AG08396 (cell line): ENCODE measurements around the gene LPA.
"Not testable (repeated sequence)": the region's sequence is repeated elsewhere in the genome, so short reads cannot be mapped to it uniquely, and the experiment has no call there.

Experiments used
- DNase-seq: peaks from one replicate; pipeline ENCODE4 v3.0.0; 2012; ENCODE audit warnings: low spot score, mixed read lengths

LPA gene

DNA sequence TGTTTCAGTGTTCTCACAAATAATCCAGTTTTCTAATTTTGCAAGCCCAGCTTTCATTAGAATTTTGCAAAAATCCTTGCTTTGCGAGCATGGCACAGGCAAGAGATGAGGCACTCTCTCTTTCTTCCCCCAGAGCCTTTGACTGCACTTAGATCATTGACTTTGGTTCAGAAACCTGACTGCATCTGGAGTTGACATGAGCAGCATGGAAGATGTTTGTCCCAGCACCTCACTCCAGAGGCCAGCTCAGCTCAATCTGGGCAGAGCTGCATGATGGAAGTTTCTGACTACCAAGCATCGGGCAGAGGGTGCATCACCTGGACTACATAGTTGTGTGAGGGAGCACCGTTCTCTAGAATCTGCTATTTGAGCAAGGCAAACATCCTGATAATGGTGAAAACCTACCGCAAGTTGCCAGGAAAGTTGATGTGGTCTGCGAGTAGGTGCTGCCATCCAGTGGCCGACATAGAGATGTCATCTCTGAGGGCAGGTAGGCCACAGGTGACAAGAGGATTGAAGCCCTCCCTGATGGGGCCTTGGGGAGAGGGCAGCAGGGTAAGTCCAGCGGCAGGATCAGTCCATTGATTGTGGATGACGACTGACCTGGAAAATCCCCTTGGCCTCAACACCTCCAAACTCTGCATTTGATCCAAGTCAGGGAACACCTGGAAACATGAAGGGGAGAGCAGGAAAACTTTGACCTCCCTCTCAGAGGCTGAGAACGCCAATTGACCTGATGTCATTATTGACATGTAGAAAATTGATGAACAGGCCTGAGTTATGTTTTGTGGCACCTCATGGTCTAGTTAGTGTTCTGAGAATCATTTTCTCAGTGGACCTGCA lies 3.8 kb upstream of the LPA start:
- DNase-seq = no peak

DNA sequence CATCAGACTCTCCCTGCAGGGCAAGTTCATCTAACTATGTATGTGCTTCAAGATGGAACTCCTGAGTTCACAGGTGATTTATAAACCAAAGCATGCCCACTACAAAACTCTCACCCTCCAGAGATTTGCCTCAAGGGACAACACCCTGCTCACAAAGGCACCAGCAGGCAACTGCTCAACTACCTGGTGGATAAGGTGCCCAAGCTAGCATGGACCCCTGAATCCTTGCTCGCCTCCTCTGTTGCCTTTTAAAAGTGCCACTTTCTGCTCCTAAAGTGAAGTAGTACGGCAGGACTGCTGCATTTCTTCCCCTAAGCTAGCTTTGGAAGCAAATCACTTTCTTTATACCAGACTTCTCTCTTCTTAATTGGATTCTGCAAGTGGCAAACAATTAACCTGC lies 1.2 kb downstream of the LPA start:
- no peak for DNase-seq

DNA sequence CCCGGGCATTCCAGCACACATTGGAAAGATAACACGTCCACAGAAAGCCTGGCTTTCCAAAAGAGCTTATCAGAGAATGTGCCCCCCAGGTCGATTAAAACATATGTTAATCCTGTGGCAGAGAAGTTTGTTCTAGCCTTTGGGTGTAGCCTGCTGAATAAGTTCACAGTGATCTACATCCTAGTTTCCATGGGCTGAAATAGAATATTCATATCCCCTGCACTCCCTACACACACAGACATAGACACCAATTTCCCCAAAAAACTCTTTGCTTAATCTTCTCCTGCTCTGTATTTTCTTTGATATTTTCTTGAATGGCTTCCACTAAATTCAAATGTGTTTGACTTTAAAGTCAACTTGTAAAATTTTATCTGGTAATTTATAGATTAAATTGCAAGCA lies 1.6 kb downstream of the LPA start:
- no peak for DNase-seq

DNA sequence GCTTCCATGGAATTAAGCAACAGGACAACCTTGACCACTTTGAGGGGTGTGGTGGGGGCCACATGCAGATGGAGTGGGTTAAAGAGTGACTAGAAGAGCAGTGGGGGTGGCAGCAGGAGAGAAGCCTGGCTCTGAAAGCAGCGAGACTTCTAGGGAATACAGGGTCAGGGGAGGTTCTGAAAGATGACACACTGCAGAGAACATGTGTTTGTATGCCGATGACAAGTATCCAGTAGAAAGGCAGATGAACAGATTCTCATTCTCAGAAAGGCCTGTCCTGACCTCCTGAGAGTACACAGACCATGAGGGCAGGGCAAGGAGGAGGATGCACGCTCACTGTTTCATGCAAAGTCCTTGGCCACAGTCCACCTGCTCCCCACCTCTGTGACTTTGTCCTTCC lies 2.9 kb downstream of the LPA start:
- DNase-seq = no peak

DNA sequence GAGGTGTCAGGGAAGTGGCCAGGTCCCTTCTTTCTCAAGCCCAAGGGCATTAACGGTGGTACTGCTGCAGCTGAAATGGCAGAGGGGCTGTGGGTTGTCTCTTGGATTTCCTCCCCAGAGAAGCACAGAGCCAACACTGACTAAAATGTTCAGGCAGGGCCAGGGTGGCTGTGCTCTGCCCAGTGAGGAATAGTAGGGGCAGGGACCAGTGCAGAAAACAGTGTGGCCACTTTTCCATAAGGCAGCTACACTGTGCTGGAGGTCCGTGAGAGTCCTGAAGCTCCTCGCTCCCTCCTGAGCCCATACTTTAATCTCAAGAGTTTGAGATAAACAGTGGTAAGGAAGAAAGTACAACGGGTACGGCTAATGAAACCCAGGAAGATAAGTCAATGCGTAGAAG lies 4.5 kb downstream of the LPA start:
- DNase-seq = no peak

DNA sequence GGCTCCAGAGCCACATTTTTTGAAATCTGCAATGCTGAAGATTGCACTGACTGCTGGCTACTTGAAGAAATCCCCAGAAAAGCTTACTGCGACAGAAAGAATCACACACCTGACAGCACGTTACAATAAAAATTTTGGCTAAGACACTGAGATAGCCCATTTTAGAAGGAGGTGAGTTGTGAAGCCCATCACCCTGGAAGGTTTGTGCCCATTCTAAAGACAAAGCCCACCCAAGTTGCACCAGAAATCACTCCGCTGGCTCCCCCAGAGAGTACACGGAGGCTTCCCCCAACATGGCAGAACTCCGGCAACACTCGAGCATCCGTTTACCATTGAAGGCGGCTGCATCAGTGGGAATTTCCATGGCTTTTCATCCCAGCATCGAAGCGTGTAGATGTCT lies 29.4 kb downstream of the LPA start:
- DNase-seq = no peak

DNA sequence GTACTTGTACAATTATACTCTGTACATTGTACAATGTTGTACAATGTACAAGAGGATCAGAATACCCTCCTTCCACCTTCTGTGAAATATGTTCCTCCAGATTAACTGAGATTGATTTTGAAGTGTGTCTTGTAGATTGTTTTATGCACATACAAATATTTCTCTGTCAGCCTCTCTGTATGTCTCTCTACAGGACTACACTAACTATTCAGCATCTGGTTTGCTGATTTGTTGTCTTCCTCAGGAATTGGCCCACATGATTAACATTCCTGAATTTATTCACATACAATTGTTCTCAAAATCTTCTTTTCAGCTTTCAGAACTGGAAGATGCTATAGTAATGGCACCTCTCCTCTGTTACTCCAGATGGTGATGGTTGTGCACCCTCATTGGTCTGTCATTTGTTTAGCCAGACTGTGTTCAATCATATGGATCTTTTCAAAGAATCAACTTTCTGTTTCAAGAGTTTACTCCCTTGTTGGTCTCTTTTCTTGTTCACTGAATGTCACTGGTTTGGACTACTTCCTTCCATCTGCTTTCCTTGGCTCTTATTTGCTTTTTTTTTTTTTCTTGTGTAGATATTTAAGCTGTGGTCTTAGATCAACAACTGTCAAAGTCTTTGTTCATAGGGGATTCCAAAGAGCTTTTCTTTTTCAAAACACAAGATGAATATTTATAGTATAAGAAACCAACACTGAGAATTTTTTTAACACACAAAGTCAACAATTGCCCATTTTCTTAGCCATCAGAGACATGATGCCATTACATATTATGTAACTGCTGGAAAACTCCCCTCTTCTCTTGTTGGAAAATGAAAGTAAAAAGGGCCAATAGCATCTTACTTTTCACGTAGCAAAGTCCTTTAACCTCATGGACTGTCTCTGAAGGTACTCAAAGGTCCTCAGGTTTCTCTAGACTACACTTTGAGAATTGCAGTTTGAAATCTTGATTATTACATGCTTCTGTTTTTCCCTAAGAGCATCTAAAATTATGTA lies 67.9 kb downstream of the LPA start:
- DNase-seq = no peak

DNA sequence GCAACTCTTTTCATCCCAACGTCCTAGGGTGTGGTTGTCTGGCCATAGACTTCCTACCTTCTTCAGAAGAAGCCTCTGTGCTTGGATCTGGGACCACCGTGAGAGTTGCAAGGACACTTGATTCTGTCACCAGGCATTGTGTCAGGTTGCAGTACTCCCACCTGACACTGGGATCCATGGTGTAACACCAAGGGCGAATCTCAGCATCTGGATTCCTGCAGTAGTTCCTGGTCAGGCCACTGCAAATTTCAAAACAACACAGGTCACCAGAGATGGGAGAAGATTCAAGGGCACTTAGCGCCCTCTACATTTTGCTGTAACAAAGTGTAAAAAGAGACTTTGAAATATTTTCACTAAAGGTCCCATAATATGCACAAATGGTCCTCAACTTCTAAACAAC lies 68.8 kb downstream of the LPA start:
- DNase-seq = not testable (repeated sequence)

DNA sequence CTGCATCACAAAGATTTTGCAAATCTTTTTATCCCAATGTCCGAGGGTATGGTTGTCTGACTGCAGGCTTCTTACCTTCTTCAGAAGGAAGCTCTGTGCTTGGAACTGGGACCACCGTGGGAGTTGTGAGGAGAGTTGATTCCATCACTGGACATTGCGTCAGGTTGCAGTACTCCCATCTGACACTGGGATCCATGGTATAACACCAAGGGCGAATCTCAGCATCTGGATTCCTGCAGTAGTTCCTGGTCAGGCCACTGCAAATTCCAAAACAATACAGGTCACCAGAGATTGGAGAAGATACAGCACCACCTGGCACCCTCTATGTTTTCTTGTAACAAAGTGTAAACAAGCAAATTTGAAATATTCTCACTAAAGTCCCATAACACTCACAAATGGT lies 77.7 kb downstream of the LPA start:
- no peak for DNase-seq

DNA sequence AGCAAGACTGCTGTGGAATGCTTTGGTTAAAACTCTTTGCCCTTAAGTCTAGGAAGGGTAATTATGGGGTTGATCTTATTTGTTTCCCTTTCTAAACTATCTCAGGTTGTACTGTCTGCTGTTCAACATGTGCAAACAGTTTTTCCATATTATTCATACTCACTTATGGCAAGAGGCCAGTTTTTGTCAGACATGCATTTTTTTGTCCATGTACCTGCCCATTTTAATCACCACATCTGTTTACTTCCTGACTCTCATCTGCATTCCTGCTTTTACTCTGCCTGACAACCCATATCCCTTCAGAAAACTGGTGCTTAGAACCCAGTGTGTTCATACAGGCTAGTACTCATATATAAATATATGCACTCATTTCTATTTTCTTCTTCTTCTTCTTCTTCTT lies 80.3 kb downstream of the LPA start:
- DNase-seq = no peak

DNA sequence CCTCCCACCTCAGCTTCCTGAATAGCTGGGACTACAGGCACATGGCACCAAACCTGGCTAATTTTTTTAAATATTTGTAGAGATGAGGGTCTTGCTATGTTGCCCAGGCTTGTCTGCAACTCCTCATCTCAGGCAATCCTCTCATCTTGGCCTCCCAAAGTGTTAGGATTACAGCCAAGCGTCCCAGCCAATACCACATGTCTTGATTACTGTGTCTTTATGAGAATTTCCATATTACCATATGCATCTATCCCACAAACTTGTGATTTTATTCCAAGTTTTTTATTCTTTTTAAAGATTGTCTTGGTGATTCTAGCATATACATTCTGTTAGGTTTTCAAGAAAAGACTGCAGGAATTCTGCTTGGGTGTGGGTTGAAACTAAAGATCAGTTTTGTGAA lies 82.7 kb downstream of the LPA start:
- DNase-seq = no peak

DNA sequence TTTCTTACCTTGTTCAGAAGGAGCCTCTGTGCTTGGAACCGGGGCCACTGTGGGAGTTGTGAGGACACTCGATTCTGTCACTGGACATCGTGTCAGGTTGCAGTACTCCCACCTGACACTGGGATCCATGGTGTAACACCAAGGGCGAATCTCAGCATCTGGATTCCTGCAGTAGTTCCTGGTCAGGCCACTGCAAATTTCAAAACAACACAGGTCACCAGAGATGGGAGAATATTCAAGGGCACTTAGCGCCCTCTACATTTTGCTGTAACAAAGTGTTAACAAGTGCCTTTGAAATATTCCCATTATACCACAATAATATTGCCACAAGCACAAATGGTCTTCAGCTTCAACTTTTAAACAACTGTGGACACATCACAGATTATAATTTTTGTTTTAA lies 85.6 kb downstream of the LPA start:
- DNase-seq = not testable (repeated sequence)

DNA sequence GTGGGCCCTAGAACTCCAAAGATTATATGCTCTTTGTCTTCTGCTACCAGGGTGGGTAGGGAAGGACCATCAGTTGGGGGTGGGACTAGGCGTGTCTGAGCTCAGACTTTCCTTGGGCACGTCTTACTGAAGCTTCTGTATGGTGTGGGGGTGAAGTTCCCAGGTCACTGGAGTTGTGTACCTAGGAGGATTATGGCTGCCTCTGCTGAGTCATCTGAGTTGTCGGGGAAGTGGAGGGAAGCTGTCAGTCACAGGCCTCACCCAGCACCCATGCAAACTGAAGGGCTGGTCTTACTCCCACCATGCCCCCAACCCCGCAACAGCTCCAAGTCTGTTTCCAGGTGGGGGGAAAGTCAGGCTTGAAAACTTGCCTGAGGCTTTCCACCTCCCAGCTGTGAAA lies 90.1 kb downstream of the LPA start:
- no peak for DNase-seq

DNA sequence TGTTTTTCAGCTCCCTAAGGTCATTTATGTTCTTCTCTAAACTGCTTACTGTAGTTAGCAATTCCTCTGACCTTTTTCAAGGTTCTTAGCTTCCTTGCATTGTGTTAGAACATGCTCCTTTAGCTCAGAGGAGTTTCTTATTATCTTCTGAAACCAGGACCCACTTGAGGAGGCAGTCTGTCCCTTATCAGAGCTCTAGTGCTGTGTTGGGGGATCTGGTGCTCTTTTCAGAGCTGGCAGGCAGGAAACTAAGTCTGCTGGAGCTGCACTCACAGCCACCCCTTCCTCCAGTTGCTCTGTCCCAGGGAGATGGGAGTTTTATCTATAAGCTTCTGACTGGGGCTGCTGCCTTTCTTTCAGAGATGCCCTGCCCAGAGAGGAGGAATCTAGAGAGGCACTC lies 92.9 kb downstream of the LPA start:
- not testable (repeated sequence) for DNase-seq

DNA sequence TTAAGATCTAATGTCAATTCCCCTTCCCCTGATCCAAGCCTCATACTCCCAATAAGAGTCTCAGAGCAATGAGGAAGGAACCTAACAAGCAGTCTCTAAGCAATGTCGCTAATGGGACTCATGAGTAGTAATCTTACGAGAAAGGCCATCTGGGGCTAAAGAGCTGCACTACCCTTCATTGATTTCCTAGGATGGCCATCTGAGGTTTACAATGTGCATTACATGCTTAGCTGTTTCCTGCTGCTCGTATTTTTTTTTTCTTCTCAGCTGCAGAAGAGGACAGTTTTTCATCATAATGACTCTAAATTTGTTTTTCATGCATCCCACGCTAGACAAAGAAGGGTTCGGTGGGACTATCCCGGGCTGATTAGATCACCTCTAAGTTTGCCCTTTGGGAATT lies 119.3 kb downstream of the LPA start:
- DNase-seq = no peak

DNA sequence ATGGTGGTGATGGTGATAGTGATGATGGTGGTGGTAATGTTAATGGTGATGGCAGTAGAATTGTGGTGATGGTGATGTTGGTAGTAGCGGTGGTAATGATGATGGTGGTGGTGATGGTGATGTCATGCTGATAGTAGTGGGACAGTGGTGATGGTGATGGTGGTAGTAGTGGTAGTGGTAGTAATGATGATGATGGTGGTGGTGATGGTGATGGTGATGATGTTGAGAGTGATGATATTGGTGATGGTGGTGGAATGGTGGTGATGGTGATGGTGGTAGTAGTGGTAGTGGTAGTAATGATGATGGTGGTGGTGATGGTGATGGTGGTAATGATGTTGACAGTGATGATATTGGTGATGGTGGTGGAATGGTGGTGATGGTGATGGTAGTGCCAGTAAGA lies 128.8 kb downstream of the LPA start:
- no peak for DNase-seq

DNA sequence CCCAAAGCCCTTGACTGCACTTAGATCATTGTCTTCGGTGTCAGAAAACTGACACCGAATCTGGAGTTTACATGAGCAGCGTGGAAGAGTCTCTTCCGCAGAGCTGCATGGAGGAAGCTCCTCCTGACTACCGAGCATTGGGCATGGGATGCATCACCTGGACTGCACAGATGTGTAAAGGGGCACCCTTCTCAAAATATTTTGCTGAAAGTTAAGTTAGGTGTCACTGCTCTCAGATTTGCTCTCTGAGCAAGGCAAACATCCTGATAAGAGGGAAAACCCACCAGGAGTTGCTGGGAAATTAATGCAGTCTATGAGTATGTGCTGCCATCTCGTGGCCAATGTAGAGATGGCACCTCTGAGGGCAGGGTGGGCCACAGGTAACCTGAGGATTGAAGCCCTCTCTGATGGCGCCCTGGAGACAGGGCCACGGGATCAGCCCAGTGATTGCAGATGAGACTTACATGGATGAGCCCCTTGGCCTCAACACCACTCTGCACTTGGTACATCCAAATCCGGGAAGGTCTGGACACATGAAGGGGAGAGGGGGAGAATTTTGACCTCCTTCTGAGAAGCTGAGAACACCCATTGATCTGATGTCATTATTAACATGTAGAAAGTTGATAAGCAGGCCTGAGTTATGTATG lies 129.9 kb downstream of the LPA start:
- DNase-seq = peak; percentile 65

DNA sequence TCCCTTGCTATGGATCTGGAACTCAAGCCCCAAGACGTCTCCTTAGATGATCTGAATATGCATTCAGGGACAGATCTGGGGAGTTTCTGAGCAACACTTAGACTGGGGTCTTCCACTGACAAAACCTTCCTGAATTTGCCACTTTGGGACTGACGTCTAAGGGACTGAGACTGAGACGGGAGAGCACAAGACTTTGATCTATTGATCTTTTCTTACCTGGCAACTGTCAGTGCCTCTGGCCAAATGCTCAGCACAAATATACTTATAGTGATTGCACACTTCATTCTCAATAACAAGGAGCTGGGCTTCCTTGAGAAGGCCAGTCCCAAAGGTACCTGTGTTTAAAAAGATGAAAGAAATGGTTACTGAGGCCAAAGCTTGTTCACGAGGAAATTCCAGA lies 131.8 kb downstream of the LPA start:
- DNase-seq = no peak

DNA sequence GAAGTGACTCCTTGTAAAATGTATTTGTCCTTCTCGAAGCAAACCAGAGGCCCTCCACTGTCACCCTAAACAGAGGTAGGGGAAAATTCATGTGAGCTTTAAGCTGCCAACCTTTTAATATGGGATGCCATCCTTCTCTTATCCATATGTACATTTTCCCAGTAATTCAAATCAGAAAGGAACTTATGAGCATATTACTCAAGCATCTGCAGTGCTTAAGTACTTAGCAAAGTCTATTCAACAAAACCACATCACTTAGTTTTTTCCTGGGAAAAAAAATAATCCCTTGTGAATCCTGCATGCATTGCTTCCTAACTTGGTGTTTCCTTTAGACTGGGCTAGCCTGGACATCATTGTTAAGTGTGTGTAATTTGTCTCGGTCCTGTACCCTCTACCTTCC lies 132.2 kb downstream of the LPA start:
- DNase-seq = no peak

DNA sequence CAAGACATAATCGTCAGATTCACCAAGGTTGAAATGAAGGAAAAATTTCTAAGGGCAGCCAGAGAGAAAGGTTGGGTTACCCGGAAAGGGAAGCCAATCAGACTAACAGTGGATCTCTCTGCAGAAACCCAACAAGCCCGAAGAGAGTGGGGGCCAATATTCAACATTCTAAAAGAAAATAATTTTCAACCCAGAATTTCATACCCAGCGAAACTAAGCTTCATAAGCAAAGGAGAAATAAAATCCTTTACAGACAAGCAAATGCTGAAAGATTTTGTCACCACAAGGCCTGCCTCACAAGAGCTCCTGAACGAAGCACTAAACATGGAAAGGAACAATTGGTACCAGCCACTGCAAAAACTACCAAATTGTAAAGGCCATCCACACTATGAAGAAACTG lies 134.6 kb downstream of the LPA start:
- DNase-seq = not testable (repeated sequence)

DNA sequence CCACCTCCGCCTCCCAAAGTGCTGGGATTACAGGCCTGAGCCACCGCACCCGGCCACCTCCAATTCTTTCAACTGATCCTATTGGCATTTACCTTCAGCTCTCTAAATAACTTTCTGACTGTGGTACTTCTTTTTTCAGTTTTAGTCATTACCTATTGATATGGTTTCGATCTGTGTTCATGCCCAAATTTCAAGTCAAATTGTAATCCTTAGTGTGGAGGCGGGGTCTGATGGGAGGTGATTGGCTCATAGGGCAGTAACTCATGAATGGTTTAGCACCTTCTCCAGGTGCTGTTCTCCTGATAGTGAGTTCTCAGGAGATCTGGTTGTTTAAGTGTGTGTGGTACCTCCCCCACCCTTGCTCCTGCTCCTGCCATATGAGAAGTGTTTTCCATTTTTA lies 140.9 kb downstream of the LPA start:
- no peak for DNase-seq

DNA sequence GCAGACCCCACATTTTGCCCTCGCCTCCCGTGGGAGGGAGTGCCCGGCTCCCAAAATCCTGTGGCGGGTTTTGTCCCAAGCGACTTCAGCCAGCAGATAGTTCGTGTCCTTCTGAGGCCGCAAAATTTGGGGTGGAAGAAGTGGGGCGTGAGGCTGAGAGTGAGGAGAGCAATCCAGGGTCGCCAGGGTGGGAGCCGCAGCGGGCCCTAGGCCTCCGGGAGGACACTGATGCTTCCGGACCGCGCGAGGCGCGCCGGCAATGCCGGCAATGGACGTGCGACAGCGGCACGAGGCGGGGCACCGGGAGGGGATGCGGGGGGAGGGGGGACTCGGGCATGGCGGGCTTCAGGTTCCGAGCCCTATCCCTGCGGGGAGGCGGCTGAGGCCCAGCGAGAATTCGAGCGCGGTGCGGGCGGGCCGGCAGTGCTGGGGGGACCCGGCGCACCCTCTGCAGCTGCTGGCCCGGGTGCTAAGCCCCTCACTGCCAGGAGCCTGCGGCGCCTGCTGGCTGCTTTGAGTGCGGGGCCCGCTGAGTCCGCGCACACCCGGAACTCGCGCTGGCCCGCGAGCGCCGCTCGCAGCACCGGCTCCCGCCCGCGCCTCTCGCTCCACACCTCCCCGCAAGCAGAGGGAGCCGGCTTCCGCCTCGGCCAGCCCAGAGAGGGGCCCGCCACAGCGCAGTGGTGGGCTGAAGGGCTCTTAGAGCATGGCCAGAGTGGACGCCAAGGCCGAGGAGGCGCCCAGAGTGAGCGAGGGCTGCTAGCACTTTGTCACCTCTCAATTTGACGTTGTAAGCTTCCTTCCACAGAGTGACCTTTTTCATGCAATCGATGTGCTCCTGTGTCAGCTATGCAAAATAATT lies 143.8 kb downstream of the LPA start:
- DNase-seq = peak; percentile 85
